Activated naive CD8-positive, alpha-beta T cell treated with anti-CD3 and anti-CD28 coated beads for 36 hours (primary cell): ENCODE results near the gene SRGAP2. TPM values are rescaled to one million over a fixed set of nuclear protein-coding genes. Genes with fewer than 3 reads are reported as not detected.

ENCODE experiments used
- total RNA-seq, 2 experiments: library from RNA; stranded (reverse); gene quantifications; one replicate each; pipeline ENCODE4 v1.2.3, GENCODE V29; 2021

SRGAP2 gene
- total RNA-seq, 2 experiments from 2014 or later = 40.7 to 40.8 TPM

Other genes starting within 250 kb of the SRGAP2 start
- not detected for gene RAB7B, start 200.1 kb upstream of the SRGAP2 start, total RNA-seq
- gene CTSE, start 179.6 kb upstream of the SRGAP2 start, total RNA-seq = not detected
- gene RHEX, start 150.4 kb upstream of the SRGAP2 start, total RNA-seq = not detected
- not detected for gene AVPR1B, start 86.2 kb upstream of the SRGAP2 start, total RNA-seq
- gene FAM72A, start 702 bp upstream of the SRGAP2 start, total RNA-seq = 10 to 100 TPM; 23.6 to 29.9 TPM